HG03565 (cell line): ENCODE results near the gene RRP1.
"Not testable (repeated sequence)": the region's sequence is repeated elsewhere in the genome, so short reads cannot be mapped to it uniquely, and the experiment has no call there.

Experiments used
- ATAC-seq: cut with Tn5 transposase; IDR thresholded peaks from one replicate; pipeline ENCODE4 v1.9.1; 2021; ENCODE audit warnings: mild to moderate bottlenecking, moderate library complexity; ENCODE audit not compliant: unreplicated experiment

Gene RRP1

DNA sequence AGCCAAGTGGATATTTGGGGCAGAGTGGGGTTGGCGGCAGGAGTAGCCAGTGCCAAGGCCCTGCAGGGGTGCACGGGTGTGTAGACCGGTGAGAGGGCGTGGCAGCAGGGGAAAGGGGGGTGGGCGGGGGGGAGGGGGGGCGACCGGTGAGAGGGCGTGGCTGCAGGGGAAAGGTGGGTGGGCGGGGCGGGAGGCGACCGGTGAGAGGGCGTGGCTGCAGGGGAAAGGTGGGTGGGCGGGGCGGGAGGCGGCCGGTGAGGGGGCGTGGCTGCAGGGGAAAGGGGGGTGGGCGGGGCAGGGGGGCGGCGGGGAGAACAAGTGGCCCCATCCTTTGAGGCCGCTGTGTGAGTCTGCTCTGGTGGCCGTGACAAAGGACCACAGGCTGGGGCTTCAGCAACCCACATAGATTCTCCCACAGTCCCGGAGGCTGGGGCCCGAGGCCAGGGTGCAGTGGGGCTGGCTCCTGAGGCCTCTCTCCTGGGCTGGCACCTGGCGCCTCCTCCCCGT is 25.8 kb downstream of the RRP1 start:
- ATAC-seq: no peak

DNA sequence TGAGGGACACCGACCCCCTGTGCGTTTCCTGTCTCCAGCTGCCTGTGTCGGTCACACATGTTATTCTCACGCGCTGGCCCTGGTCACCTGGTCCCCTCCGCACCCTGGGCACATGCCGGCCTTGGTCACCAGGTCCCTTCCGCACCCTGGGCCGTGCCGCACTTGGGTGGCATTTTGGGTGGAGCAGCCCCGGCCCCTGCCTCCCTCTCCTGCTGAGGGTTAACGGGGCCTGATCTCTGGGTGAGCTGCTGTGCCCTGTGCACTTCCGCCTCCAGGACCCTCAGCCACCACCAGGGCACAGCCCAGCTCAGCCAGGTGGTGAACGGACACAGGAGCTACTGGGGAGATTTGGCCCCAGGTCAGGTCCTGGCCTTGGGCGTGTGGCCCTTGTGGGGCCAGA is 26.6 kb downstream of the RRP1 start:
- no peak for ATAC-seq

DNA sequence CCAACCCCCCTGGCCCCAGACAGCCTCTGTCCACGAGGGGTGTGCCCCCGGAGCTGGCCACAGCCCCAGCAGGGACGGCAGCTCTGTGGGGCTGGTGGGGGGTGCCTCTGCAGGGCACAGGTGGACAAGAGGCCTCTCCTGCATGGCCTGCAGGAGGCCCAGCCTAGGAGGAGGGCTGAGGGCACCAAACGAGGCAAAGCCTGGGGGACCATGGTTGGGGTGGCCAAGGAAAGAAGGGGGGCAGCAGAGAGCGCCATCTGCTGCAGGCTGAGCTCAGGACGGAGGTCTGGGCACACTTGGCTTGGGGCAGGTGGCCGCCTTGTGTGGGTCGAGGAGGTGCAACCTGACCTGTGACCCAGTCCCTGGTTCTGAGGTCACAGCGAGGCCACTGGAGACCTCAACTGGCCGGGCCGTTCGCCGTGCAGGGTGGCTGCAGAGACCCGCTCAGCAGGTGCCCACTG is 27.3 kb downstream of the RRP1 start:
- ATAC-seq: no peak

DNA sequence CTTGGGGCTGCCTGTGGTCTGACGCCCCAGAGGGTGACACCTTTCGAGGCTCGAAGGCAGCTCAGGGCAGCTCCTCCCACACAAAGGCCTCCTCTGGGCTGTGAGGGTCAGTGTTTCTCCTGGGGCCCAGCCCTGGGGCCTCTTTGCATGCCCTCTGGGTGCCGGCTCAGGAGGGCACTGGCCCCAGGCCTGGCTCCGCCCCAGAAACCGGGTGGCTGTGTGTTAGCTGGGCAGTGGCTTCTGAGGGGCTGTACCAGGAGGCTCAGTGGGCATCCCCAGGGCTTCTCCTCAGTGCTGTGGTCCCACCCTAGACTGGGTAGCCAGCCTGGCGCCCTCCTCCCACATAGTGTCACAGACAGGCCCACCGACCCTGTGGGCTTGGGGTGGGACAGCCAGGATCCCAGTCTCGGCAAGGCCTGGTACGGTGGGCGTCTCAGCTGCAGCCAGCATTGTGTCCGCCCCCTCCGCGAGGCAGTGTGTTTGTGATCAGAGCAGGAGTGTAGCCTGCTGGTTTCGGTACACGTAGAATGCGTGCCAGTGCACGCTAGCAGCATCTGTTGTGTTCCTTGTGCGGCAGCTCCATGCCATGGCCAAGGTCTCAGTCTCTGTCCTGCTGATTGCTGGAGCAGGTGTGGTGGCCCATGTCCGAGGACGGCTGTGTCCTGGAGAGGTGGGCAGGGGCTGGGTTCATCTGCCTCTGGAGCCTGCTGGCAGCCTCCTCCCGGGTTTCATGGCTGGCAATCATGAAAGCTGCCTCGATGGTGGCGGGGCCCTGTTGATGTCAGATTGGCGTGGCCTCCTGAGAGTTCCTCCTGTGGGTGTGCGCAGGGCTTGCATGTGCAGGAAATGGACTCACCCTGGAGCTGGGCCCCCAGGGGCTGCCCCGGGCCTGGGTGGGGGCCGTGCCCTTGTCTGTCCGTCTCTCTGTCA is 28.0 kb downstream of the RRP1 start:
- ATAC-seq: no peak

DNA sequence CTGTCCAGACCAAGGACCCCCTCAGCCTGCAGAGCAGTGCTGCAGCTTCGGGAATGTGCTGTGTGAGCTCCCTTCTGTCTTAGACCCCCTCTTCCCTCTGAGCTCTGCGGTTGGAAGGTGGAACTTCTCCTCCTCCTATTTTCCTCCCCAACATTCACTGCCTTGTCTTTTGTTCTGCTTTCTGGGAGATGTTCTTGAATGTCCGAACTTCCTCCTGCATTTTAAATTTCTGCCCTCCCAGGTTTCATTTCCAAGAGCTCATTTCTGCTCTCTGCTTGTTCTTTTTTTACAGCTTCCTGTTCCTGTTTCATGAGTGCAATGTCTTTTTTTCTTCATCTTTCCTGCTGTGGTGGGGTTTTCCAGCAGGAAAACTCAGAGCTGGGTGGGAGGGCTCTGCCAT is 29.3 kb downstream of the RRP1 start:
- ATAC-seq: no peak

DNA sequence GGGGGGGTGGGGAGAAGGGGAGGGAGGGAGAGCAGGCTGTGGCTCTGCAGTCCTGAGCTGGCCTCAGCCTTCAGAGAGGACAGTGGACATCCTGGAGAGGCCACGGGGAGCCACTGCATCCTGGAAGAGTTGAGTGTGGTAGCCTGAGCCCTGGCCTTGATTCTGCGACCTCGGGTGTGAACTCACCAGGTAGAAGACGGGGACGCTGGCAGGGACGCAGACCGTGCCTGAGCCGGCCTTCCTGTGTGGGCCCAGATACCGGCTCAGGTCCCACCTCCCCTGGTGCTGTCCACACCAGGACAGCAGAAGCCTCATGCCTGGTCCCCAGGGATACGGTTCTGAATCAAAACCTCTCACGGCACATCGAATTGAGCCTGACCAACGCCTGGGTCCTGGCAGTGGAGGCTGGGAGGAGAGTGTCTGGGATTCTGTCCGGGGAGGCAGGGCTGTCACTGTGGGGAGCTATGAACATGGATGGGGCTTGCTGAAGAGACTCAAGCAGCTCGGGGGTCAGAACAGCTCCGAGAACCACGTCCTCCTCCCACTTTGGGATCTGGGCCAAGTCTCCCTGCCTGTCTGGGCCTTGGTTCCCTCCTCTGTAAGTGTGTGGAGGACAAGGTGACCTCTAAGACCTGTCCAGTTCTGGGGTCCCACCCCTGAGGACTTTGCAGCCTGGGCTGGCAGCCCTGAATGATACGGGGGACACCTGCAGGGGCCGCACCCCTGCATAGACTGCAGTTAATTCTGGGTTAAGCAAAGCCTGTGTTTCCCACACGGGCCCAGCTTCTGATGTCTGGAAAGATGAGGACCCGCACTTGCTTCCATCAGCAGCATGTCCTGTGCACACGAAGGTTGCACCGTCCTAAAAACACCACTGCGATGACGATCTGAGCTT is 30.4 kb downstream of the RRP1 start:
- ATAC-seq: no peak

DNA sequence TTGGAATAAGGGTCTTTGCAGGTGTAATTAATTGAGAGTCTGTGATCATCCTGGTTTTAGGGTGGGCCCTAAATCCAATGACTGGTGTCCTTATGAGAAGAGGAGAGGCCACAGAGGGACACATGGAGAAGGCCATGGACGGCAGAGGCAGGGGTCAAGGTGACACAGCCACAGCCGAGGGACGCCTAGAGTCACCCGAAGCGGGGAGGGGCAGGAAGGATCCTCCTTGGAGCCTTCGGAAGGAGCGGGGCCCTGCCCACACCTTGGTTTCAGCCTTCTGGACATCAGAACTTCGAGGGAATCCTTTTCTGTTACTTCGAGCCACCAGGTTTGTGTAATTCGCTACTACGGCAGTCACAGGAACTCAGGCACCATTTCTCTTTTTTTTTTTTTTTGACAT is 31.1 kb downstream of the RRP1 start:
- ATAC-seq: no peak

DNA sequence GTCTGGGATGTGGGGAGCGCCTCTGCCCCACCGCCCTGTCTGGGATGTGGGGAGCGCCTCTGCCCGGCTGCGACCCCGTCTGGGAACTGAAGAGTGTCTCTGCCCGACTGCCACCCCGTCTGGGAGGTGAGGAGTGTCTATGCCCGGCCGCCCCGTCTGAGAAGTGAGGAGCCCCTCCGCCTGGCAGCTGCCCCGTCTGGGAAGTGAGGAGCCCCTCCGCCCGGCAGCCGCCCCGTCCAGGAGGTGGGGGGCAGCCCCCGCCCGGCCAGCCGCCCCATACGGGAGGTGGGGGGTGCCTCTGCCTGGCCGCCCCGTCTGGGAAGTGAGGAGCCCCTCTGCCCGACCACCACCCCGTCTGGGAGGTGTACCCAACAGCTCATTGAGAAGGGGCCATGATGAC is 32.8 kb downstream of the RRP1 start:
- ATAC-seq: not testable (repeated sequence)

DNA sequence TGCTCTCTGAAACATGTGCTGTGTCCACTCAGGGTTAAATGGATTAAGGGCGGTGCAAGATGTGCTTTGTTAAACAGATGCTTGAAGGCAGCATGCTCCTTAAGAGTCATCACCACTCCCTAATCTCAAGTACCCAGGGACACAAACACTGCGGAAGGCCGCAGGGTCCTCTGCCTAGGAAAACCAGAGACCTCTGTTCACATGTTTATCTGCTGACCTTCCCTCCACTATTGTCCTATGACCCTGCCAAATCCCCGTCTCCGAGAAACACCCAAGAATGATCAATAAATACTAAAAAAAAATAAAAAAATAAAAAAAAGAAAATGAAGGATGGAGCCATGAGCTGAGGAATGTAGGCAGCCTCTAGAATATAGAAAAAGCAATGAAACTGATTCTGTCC is 33.4 kb downstream of the RRP1 start:
- ATAC-seq: not testable (repeated sequence)

DNA sequence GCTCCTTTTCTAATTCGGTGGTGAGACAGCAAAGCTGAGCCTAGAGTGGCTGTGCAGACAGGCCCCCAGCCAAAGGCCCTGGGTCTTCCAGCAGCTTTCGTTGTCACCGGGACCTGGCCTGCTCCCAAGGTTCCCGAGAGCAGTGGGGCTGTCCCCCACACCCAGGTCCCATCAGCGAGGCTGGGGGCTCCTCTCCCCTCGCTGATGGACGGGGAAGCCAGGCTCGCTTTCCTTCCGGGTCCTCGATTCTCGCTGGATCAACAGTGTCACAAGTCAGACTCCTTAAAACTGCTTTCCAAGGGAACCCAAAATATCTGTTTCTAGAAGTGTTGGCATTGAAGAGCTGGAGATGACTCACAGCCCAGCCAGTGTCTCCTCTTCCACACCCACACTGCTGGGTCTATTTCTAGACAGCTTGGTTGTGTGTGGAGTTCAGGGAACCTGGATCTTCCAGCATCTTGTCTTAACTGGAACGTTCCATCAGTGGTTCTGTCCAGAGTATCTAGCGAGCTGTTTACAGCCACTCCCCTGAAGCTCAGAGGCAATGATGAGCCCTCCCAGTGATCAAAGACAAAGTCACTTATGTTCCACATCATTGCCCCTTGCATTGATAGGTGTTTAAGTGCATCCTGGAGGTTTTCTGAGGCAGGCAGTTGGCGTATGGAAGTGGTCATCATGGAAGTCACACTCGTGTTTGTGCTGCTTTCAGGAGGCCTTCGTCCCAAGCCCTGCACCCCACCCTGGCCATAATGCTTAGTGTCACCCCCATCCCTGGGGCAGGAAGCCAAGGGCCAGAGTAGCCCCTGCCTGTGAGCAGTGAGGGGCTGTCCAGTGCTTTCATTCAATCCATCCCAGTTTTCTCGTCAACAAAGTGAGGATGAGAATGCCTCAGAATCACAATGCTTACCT is 35.2 kb downstream of the RRP1 start:
- ATAC-seq: no peak

DNA sequence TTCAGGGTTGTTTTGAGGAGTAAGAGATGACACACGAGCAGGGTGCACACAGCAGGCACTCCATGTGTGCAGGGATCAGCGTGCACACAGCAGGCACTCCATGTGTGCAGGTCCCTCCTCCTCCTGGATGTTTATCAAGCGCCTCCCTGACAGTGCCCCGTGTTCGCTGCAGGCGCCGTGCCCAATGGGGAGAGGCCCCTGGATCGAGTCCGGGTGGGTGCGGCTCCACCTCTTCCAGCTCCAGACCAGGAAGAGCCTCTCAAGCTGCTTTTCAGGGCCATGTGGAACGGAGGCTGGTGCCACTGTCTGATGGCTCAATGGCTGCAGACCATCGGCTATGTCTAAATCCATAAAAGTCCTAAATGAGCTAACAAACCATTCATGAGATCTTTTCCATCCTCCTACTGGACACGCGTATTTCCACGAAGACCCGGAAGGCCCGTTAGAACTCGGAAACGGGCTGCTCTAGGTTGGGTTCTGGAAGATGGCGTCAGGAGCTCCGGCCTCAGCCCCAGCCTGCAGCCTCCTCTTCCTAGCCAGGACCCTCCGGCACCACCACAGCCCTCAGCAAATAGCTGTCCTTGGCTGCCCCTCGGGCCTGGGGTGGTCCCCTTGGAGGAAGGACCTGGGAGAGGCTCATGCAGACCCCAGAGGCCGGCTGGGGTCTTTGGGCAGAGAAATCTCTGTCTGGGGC is 36.0 kb downstream of the RRP1 start:
- no peak for ATAC-seq

DNA sequence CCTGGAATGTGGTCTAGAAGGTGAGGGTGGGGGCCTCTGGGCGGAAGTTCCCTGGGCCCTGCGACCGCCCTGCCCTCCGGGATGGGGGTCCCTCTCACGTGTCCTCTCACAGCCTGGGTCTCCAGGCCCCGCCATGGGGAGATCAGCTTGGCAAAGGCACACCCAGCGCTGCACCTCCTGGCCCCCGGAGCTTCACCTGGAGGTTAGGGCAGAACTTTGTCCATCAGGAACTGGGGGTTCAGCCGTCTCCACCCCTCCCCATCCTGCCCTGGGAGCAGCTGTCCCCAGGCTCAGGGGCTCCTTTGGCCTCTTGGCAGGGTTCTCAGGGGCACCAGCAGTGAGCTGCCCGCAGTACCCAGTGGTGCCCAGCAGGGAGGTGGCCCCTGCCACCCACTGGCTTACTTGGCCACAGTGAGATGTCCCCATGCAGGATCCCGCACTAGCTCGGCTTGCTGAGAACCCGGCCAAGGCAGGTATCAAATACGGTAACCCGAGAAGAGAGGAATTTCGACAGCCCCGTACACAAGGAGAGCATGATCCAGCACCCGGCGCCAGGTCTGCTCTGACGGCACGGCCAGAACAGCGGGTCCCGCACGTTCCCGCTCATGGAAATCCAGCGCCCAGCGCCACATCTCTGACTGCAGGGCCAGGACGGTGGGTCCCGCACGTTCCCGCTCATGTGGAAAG is 36.7 kb downstream of the RRP1 start:
- no peak for ATAC-seq

DNA sequence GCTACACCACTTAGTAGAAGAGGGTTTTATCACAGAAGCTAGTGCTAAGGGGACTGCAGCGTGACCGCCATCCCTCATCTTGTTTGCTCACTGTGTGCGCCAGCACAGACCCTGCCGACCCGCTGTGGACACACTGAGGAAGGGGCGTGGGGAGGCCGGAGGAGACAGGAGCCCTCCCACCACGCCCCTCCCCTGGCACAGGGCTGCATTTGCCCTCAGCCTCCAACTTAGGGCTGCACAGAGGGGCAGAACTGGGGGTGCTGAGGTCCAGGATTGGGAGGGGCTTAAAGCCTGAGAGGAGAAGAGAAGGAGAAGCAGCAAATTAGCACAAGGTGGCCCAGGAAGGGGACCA is 37.2 kb downstream of the RRP1 start:
- no peak for ATAC-seq

DNA sequence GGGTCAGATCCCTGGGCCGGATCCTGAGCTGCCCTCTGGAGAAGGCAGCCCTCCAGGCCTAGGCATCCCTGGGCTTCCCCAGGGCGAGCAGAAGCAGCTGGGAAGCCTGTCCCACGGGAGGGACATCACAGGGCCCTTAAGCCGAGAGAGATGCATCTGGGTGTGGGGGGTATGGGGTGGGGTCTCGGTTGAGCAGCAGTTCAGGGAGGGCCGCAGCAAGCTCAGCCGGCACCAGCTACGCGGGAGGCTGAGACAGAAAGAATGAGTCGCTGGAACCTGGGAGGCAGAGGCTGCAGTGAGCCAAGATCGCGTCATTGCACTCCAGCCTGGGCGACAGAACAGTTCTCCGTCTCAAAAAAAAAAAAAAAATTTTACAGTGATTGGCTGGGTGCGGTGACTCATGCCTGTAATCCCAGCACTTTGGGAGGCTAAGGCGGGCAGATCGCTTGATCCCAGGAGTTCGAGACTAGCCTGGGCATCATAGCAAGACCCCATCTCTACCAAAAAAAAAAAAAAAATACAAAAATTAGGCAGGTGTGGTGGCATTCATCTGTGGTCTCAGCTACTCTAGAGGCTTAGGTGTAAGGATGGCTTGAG is 37.7 kb downstream of the RRP1 start:
- ATAC-seq: no peak

DNA sequence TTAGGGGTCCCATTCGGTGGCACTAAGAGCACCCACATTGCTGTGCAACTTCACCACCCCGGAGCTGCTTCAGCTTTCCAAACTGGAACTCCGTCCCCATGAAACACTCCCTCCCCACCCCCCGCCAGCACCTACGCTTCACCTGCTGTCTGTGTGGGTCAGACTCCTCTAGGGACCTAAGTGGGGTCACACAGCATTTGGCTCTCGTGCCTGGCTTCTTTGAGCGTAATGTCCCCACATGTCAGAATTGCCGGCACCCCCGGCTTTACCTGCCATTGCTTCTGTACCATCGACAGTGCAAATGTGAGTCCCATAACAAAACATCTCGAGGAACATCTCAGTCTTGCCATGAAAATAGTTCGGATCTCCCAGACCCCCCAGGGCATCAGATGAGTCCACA is 39.8 kb downstream of the RRP1 start:
- no peak for ATAC-seq

DNA sequence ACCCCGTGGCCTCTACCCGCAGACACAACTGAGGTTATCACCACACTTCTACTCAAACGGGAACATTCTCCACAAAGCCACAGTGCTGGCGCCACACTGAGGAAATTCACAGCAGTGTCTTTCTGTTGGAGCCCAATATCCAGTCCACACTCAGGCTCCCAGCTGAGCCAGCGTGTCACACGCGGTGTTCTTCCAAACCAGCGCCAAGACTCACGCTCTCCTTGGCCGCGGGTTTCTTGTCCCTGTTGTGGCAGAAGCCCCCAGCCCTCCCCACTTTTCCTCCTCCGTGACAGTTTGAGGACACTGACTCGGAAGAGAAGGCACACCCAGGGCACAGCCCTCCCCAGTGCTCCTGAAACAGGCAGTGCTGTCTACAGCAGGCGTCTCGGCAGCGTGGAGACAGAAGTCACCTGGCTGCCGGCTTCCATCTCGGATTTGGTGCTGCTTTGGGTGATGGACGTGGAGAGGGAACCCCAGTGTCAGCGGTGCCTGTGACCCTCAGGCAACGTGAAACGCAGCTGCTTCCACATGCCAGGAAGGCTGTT is 40.3 kb downstream of the RRP1 start:
- no peak for ATAC-seq

DNA sequence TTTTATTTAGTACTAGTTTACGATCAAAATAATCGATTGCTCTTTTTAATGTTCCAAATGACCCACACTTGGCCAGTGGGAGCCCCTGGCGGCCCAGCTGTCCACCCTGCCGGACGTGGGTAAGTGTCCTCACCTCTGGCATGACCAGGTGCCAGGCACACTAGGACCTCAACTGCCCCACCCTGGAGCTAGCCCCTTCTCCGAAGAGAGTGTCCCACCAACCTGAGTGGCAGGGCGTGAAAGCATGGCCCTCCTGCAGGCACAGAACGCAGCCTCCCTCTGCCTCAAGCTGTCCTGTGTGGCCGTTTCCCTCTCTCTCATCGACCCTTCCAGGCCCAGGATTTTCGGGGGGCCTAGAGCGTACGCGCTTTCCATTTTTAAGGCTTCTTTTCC is 42.8 kb downstream of the RRP1 start:
- no peak for ATAC-seq

DNA sequence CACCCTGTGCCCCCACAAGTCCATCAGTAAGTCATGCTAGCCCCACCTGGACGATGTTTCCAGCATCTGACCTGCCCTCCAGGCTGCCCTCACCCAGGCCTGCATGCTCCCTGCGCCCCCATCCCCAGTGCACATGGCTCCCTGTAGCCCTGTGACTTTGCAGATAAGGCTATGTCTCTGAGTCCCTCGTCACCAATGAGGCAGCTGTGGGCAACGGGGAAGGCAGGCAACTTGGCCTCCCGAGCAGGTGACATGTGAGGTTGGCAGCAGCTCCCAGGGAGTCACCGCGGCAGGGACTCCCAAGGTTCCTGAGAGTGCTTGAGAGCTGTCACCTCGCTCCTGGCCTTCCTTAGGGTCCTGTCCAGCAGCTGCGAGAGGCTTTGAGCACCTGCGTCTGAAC is 43.3 kb downstream of the RRP1 start:
- ATAC-seq: no peak
